ENCODE results near the gene MAP4K4.

Gene MAP4K4

DNA sequence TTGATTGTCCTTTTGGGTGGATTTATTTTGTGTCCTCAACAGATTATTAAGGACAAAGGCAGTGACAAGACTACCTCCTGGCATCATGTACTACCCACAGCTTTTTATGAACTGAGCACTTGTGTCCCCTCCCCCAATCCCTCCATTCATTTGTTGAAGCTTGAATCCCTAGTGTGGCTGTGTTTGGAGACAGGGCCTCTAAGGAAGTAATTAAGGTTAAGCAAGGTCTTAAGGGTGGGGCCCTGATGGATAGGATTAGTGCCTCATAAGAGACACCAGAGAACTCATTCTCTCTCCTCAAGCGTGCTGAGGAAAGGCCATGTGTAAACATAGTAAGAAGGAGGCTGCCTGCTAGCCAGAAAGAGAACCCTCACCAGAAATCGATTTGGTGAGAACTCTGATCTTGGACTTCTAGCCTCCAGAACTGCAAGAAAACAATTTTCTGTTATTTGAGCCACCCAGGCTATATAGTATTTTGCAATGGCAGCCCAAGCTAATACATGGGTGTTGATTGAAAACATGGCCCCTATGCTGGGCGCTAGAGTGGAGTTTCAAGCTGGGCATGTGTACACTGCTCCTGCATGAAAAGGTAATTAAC lies 3.4 kb upstream of the MAP4K4 start:
- DNase-seq = no peak

- no peak for DNase-seq
These were observed 1.0 kb upstream of the MAP4K4 start for GRCh38 chr2:101696272-101697123.

GRCh38 chr2:101698014-101698843 lies 722 bp downstream of the MAP4K4 start:
- peak; percentile 35 for DNase-seq

- DNase-seq = peak; percentile 41
These were observed 1.6 kb downstream of the MAP4K4 start for GRCh38 chr2:101698844-101699754.

DNA sequence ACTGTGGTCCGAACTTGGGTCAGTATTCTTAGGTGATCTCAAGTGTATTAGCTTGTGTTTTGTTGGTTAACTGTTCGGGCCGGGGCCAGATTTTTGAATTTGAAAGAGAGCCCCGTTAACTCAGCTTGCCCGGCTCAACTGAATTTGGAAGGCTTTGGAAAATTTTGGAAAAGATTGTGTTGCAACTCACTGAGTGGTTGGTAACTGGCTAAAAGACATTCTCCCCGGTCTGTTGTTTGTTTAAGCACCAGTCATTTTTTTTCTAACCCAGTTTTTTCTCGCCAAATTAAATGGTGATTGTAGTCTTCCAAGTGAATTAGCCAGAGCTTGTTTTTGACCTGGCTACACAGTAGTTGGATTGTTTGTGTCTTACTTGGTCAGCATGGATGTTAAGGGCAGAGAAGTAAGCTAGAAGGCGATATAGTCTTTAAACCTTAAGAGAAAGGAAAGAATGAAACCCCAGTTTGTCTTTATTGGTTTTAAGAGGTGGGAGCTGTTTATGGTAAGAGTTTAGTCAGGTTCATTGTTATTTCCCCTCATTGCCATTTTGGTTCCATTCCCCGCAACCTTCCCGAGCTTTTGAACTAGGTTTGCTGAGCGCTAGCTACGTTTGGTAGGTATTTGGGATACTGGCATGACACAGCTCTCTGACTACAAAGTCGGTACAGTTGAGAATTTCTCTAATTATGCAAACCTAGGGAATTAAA lies 2.4 kb downstream of the MAP4K4 start:
- DNase-seq = no peak

GRCh38 chr2:101704046-101704466 lies 6.5 kb downstream of the MAP4K4 start:
- peak; percentile 33 for DNase-seq

DNA sequence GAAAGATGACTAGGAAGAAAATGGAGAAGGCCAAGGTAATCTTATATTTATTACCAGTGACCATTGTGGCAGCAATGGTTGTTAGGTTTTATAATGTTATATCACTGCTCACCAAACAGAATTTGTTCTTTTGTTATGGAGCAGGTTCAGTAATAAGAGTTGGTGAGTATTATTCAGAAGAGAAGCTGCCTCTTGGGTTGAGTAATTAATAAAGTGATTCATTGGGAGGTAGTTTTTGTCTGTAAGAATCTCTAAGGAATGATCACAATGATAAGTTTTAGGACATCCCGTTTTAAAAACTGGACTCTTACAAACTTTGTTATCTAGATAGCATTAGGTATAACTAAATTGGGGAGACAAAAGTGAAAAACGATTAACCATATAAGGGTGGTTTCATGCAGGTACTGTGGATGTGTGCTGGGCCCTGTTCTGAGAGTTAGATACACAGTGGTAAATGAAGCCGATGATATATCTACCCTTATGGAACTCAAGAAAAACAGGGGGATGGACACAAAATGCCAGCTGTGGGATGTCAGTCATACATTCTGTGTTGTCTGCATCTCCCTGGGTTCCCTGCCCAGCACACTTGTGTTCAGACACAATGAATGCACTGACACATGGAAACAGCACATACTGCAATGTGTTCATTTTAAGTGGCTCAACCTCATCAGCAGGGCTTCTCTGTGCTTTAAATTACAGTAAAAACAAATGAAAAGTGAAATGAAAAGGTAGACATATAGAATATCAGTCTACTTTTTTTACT lies 7.5 kb downstream of the MAP4K4 start:
- DNase-seq = no peak

DNA sequence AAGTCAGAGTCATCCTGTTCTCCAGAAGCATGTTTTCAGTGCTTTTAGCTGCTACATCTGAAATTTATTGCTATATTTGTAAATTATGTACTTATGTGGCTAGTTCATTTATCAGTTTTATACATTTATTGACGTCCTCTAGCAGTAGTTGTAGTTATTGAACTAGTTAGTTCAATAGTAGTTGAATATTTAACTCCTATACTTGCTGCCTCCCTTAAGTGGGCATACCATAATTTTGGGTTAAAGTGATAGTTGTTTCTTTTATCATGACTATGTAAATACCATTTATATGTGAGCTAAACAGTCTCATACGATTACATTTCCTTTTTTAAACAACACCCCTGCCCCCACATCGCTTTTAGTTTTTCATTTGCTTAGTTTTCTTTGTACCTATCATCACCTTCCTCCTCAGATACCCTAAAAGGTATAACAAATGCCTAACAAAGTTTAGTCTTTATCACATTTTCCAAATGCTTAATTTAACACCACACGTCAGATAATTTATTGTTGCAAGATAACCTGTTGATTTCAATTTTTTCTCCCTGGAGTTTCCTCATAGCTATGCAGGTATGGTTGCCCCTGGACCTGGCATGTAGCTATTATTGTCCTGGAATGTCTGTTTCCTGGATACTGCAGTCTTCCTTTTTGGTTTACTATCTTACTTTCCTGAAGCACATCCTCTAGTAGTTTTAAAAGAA lies 8.8 kb downstream of the MAP4K4 start:
- no peak for DNase-seq

- DNase-seq = peak; percentile 28
These were observed 9.3 kb downstream of the MAP4K4 start for GRCh38 chr2:101706819-101707177.

DNA sequence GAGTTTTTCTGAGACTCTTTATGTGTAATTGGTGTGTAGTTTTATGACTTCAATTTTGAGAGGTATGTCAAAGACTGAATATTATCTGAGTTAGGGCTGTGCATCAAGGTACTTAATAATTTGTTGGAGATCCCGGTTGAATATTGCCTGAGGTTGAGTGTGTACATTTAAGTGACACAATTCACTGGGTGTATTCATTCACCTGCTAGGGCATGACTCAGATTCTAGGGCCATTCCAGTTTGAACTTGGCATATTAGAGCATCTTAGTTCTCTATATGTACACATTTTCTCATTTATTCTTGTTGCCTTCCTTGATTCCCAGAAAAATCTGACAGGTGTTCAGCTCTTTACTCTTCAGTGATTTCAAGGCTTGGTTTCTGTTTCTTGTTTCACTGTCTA lies 12.5 kb downstream of the MAP4K4 start:
- DNase-seq = no peak

GRCh38 chr2:101710471-101711318 lies 13.2 kb downstream of the MAP4K4 start:
- no peak for DNase-seq

- DNase-seq = no peak
These were observed 16.6 kb downstream of the MAP4K4 start for GRCh38 chr2:101714118-101714517.

DNA sequence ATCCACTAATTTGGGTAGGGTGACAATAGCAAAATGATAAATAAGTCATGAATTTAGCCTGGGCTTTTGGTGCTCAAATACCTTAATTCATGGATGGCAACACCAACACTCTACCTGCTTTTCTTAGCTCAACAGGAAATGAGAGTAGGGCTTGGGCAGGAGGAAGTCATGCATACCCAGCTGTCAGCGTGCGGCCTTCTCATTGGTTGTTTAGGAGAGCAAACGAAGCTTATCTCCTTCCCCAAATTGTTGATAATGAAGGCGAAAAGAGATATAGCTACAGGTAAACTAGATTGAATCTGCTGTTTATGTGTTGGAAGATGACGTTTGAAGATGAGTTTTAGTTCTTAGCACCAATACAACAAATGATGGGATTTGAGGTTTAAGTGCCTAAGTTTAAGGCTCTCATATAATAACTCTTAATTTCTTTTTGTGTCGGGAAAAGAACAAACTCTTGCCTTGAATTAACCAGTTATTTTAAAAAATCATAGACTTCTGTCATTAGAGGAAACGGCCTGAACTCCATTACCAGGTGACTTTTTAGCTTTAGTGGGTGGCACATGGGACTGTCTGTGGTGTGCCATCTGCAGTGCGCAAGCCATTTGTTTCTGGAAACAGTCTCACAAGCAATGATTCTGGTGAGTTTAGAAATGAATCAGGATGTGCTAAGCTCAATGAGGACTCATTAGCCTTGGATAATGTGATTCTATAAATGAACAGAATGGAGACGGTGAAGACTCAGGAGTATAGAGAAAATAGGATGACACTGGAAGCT lies 19.8 kb downstream of the MAP4K4 start:
- DNase-seq = peak; percentile 56

- DNase-seq = no peak
These were observed 21.0 kb downstream of the MAP4K4 start for GRCh38 chr2:101718479-101718878.

DNA sequence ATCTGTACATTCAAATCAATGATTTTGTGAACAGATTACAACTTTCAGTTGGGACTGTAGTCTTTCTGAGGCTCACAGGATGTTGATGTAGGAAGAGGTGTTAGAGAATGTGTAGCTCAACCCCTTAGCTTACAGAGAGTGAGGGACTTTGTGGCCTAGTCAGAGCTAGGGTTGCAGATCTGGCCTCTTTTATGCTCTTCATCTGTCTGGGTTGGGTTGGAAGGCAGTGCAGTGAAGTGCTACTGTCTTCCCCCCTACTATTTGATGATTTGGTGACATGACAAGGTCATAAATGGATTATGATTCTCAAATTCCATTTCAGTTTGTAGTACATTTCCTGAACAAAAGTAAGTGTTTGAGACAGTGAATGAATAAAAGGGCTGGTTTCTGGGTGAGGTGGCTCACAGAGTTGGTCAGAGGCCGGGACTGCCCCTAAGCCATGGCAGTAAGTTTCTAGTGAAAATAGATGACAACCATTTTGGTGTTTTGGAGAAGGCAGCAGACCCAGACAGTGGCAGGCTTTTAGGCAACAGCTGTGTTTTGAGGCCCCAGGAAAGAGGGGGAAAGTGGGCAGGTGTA lies 21.6 kb downstream of the MAP4K4 start:
- peak; percentile 75 for DNase-seq

- DNase-seq = no peak
These were observed 23.2 kb downstream of the MAP4K4 start for GRCh38 chr2:101720732-101721131.

DNA sequence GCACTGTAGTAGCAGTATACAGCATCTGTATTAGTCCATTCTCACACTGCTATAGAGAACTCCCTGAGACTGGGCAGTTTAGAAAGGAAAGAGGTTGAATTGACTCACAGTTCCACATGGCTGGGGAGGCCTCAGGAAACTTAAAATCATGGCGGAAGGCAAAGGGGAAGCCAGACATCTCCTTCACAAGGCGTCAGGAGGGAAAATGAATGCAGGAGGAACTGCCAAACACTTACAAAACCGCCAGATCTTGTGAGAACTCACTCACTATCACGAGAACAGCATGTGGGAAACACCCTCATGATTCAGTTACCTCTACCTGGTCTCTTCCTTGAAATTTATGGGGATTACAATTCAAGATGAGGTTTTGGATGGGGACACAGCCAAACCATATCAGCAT lies 25.4 kb downstream of the MAP4K4 start:
- no peak for DNase-seq
